Liver (tissue), 9 donors: ENCODE results near the gene WFDC12. TPM values are rescaled to one million over a fixed set of nuclear protein-coding genes. Genes with fewer than 3 reads are reported as not detected.
"Not testable (repeated sequence)": the region's sequence is repeated elsewhere in the genome, so short reads cannot be mapped to it uniquely, and the experiment has no call there.

ENCODE experiments used
- DNase-seq: peaks from one replicate; pipeline ENCODE4 v3.0.0-alpha.2; 2017; ENCODE audit warnings: low spot score
- H3K27ac ChIP-seq, 2 donors: one replicate each; pipeline ENCODE4 v1.7.0; 2013; ENCODE audit warnings: inconsistent platforms in 2 of 2, low read length in 2 of 2, control low read depth in 1 of 2, low read depth in 1 of 2, mild to moderate bottlenecking in 1 of 2
- H3K27me3 ChIP-seq, 4 donors: one replicate each; pipeline versions ENCODE4 v1.6.1 to v1.7.0; 2013; ENCODE audit warnings: low read length in 3 of 4, inconsistent platforms in 1 of 4, mild to moderate bottlenecking in 1 of 4, moderate library complexity in 1 of 4; ENCODE audit not compliant: control insufficient read depth in 4 of 4, insufficient read depth in 4 of 4
- H3K36me3 ChIP-seq, 4 donors: one replicate each; pipeline versions ENCODE4 v1.6.1 to v1.7.0; 2013; ENCODE audit warnings: low read length in 3 of 4, mild to moderate bottlenecking in 3 of 4, low read depth in 1 of 4, moderate library complexity in 1 of 4; ENCODE audit not compliant: control insufficient read depth in 4 of 4, insufficient read depth in 3 of 4
- H3K4me1 ChIP-seq, 4 donors: one replicate each; pipeline versions ENCODE4 v1.6.1 to v1.7.0; 2013; ENCODE audit warnings: low read length in 3 of 4, mild to moderate bottlenecking in 3 of 4, moderate library complexity in 1 of 4; ENCODE audit not compliant: control insufficient read depth in 4 of 4, insufficient read depth in 4 of 4
- H3K4me3 ChIP-seq, 3 donors: one replicate each; pipeline versions ENCODE4 v1.6.1 to v1.7.0; 2013; ENCODE audit warnings: low read length in 3 of 3, control low read depth in 1 of 3, low read depth in 1 of 3, mild to moderate bottlenecking in 1 of 3
- H3K9ac ChIP-seq, 2 donors: one replicate each; pipeline ENCODE4 v1.7.0; 2013; ENCODE audit warnings: low read length in 2 of 2, mild to moderate bottlenecking in 2 of 2, moderate library complexity in 2 of 2, control low read depth in 1 of 2, low read depth in 1 of 2
- H3K9me3 ChIP-seq, 4 donors: one replicate each; pipeline versions ENCODE4 v1.6.1 to v1.7.0; 2013; ENCODE audit warnings: low read length in 3 of 4; ENCODE audit not compliant: control insufficient read depth in 4 of 4
- EGR1 ChIP-seq, 2 donors: IDR thresholded peaks; 2 replicates each; pipeline ENCODE4 v1.6.1; 2016 to 2018; ENCODE audit warnings: antibody characterized with exemption in 2 of 2, low read depth in 2 of 2
- FOXA2 ChIP-seq: IDR thresholded peaks from 2 replicates; pipeline ENCODE4 v1.6.1; 2016; ENCODE audit warnings: antibody characterized with exemption
- HNF4A ChIP-seq, 2 donors: conservative IDR thresholded peaks; 2 replicates each; pipeline ENCODE4 v1.6.1; 2016; ENCODE audit warnings: antibody characterized with exemption in 2 of 2, mild to moderate bottlenecking in 2 of 2
- HNF4G ChIP-seq: IDR thresholded peaks from 2 replicates; pipeline ENCODE4 v1.6.1; 2016; ENCODE audit warnings: antibody characterized with exemption
- JUND ChIP-seq, 2 donors: IDR thresholded peaks; 2 replicates each; pipeline ENCODE4 v1.6.1; 2016; ENCODE audit warnings: antibody characterized with exemption in 2 of 2
- NR2F2 ChIP-seq: IDR thresholded peaks from 2 replicates; pipeline ENCODE4 v1.6.1; 2016; ENCODE audit warnings: antibody characterized with exemption
- RAD21 ChIP-seq, 2 donors: IDR thresholded peaks; 2 replicates each; pipeline ENCODE4 v1.6.1; 2016; ENCODE audit warnings: antibody characterized with exemption in 2 of 2, mild to moderate bottlenecking in 2 of 2
- REST ChIP-seq: IDR thresholded peaks from 2 replicates; pipeline ENCODE4 v1.6.1; 2016; ENCODE audit warnings: antibody characterized with exemption, mild to moderate bottlenecking
- SP1 ChIP-seq: IDR thresholded peaks from 2 replicates; pipeline ENCODE4 v1.6.1; 2018; ENCODE audit warnings: antibody characterized with exemption, mild to moderate bottlenecking
- TAF1 ChIP-seq: conservative IDR thresholded peaks from 2 replicates; pipeline ENCODE4 v1.6.1; 2016; ENCODE audit warnings: antibody characterized with exemption, mild to moderate bottlenecking
- ZBTB33 ChIP-seq: IDR thresholded peaks from 2 replicates; pipeline ENCODE4 v1.6.1; 2016; ENCODE audit warnings: antibody characterized with exemption
- WGBS: extraction: QIAGEN DNeasy Blood & Tissue Kit; methylation state at CpG from one replicate; pipeline ENCODE4 v1.1.7; 2013; 5-methylcytosine and 5-hydroxymethylcytosine counted together
- polyA plus RNA-seq, 2 donors: library from polyadenylated mRNA; stranded (reverse) in 1 of 2; unstranded in 1 of 2; fragments of 200-250 nt in 1 of 2; fragments of >200 nt in 1 of 2; fragmentation: Nextera tagmentation in 1 of 2; extraction: Ambion mirVana in 1 of 2; gene quantifications; one replicate each; pipeline versions ENCODE4 v1.2.1 to v1.2.3, GENCODE V29; 2013 to 2015
- total RNA-seq, 2 donors: library from RNA; depleted of rRNA; stranded (reverse); fragments of >200 nt; gene quantifications; one replicate each; pipeline ENCODE4 v1.2.3, GENCODE V29; 2014
- TF ChIP-seq, protein P1 (sequence below): IDR thresholded peaks from 2 replicates; pipeline ENCODE4 v1.6.1; 2016; ENCODE audit warnings: antibody characterized with exemption
- TF ChIP-seq, protein P2 (sequence below): fragments of 150-350 bp; IDR thresholded peaks from 2 replicates; pipeline ENCODE4 v1.5.1; 2017; ENCODE audit warnings: improper control_type of control experiment, low read depth, low read length; ENCODE audit not compliant: missing input control
- donor health status: healthy.
- donor health status: healthy.
- donor health status: healthy.
- donor health status: healthy.
- donor health status: healthy.

The WFDC12 gene
- total and polyA plus RNA-seq, 4 donors, result not detected

GRCh38 chr20:45156713-45157112 lies 32.4 kb upstream of the WFDC12 start:
- Histone ChIP-seq H3K27ac (no peak overlapping the region), H3K4me3 (no peak overlapping the region), H3K27me3 (no peaks in the 10 kb centered on the region), H3K4me1 (no peaks in the 10 kb centered on the region), H3K36me3 (no peaks in the 10 kb centered on the region), H3K9ac (no peak overlapping the region), H3K9me3 (peaks cover 0 to 8% (median 3%) of the 10 kb centered on the region in 4 donors)
- TF ChIP-seq JUND (IDR thresholded peaks at IDR 0.05) (no peak), REST (no peak), NR2F2 (no peak), ZBTB33 (no peak), TAF1 (no peak), HNF4G (no peak), EGR1 (IDR thresholded peaks at IDR 0.05; ENCODE audit: low read depth in 2 of 2) (no peak), FOXA2 (no peak), SP1 (no peak), HNF4A (conservative IDR thresholded peaks at IDR 0.05) (no peak), RAD21 (IDR thresholded peaks at IDR 0.05) (no peak)
- TF ChIP-seq, protein P1, sequence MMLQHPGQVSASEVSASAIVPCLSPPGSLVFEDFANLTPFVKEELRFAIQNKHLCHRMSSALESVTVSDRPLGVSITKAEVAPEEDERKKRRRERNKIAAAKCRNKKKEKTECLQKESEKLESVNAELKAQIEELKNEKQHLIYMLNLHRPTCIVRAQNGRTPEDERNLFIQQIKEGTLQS, result no peak
- TF ChIP-seq, protein P2, sequence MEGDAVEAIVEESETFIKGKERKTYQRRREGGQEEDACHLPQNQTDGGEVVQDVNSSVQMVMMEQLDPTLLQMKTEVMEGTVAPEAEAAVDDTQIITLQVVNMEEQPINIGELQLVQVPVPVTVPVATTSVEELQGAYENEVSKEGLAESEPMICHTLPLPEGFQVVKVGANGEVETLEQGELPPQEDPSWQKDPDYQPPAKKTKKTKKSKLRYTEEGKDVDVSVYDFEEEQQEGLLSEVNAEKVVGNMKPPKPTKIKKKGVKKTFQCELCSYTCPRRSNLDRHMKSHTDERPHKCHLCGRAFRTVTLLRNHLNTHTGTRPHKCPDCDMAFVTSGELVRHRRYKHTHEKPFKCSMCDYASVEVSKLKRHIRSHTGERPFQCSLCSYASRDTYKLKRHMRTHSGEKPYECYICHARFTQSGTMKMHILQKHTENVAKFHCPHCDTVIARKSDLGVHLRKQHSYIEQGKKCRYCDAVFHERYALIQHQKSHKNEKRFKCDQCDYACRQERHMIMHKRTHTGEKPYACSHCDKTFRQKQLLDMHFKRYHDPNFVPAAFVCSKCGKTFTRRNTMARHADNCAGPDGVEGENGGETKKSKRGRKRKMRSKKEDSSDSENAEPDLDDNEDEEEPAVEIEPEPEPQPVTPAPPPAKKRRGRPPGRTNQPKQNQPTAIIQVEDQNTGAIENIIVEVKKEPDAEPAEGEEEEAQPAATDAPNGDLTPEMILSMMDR, result no peak
- no peak for DNase-seq
- 44% methylated on average over 2 of the region's 2 CpGs for WGBS

- WGBS, result 93% methylated on average over 1 of the region's 1 CpG
- H3K27me3 ChIP-seq, H3K9me3 ChIP-seq, H3K4me1 ChIP-seq, H3K27ac ChIP-seq, H3K36me3 ChIP-seq, H3K9ac ChIP-seq, H3K4me3 ChIP-seq, DNase-seq: not testable (repeated sequence)
Observed at GRCh38 chr20:45154794-45155193, 30.5 kb upstream of the WFDC12 start.
